ENCODE data around the gene CCKAR. TPM values are rescaled to one million over a fixed set of nuclear protein-coding genes. Genes with fewer than 3 reads are reported as not detected.

CCKAR gene
- total and polyA plus RNA-seq, 3 experiments from 2014 or later: not detected

GRCh38 chr4:26459756-26460530 is 30.3 kb downstream of the CCKAR start:
- Histone ChIP-seq H3K27ac (ENCODE audit: low read depth, low read length) (no peak overlapping the region), H3K9me3 (ENCODE audit: low read length) (no peaks in the 10 kb centered on the region), H3K4me3 (ENCODE audit: low read length) (no peak overlapping the region), H3K36me3 (ENCODE audit: insufficient read depth, low read length) (no peaks in the 10 kb centered on the region), H3K4me1 (ENCODE audit: insufficient read depth, low read length) (no peaks in the 10 kb centered on the region), H3K27me3 (ENCODE audit: insufficient read depth, low read length, poor library complexity, severe bottlenecking) (no peaks in the 10 kb centered on the region)
- peaks cover 0 to 8% of the 10 kb centered on the region in 2 donors for H3K27me3 Mint-ChIP-seq
- CTCF ChIA-PET: interaction anchor here (1.0 to 1.7 kb wide), 4 partner anchors 10 to 551 kb away, joined by 3 to 4 read pairs (median 4); no protein-coding TSS in a partner anchor
- POLR2A ChIA-PET: no interaction called here
- peaks cover 9 to 14% (median 12%) of the 10 kb centered on the region in 3 donors for H3K4me1 Mint-ChIP-seq
- H3K9me3 Mint-ChIP-seq: no peaks in the 10 kb centered on the region
- no peak for DNase-seq
- H3K27ac Mint-ChIP-seq: no peak overlapping the region
- no peak overlapping the region for H3K4me3 Mint-ChIP-seq
- H3K36me3 Mint-ChIP-seq: no peaks in the 10 kb centered on the region

GRCh38 chr4:26459054-26459755 is 31.1 kb downstream of the CCKAR start:
- Mint-ChIP-seq H3K9me3 (no peaks in the 10 kb centered on the region), H3K4me1 (peaks cover 9 to 14% (median 12%) of the 10 kb centered on the region in 3 donors), H3K27me3 (peaks cover 0 to 5% of the 10 kb centered on the region in 2 donors), H3K27ac (peak overlapping the region in 1 of 8 donors; percentile 48), H3K4me3 (peak overlapping the region in 3 of 7 donors; percentile 41 to 68 (median 45)), H3K36me3 (no peaks in the 10 kb centered on the region)
- no peak overlapping the region for H3K27ac ChIP-seq (ENCODE audit: low read depth, low read length)
- H3K4me1 ChIP-seq (ENCODE audit: insufficient read depth, low read length): no peaks in the 10 kb centered on the region
- H3K27me3 ChIP-seq (ENCODE audit: insufficient read depth, low read length, poor library complexity, severe bottlenecking): no peaks in the 10 kb centered on the region
- no peaks in the 10 kb centered on the region for H3K36me3 ChIP-seq (ENCODE audit: insufficient read depth, low read length)
- peak in 2 of 5 donors; percentile 23 to 36 for DNase-seq
- ChIA-PET CTCF (interaction anchor here (1.0 to 1.7 kb wide), 4 partner anchors 10 to 551 kb away, joined by 3 to 4 read pairs (median 3); no protein-coding TSS in a partner anchor), POLR2A (no interaction called here)
- no peaks in the 10 kb centered on the region for H3K9me3 ChIP-seq (ENCODE audit: low read length)
- H3K4me3 ChIP-seq (ENCODE audit: low read length): no peak overlapping the region

DNA sequence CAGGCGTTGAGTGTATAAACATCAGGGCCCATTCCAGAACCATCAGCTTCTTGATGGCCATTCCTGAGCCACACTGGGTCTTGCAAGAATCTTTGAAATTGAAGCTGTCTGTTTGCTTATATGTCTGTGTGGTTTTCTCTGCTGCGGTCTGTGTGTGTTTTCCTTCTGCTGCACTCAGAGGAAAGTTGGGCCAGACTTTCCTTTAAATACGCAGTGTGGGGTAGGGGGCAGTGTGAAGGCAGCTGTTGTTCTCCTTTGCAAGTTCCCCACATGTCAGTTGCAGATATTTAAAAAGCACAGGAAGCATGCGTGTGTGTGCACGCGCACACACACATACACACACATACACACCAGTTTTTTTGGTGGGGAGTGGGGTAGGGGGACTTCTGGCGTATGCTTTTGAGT is 32.1 kb downstream of the CCKAR start:
- ChIA-PET POLR2A (no interaction called here), CTCF (interaction anchor here (1.0 to 1.1 kb wide), 2 partner anchors 265 to 553 kb away, joined by 3 read pairs; no protein-coding TSS in a partner anchor)
- peak in 1 of 5 donors; percentile 4 for DNase-seq
- Mint-ChIP-seq H3K27me3 (peaks cover 0 to 5% of the 10 kb centered on the region in 2 donors), H3K27ac (peak overlapping the region in 1 of 8 donors; percentile 43), H3K9me3 (no peaks in the 10 kb centered on the region), H3K36me3 (no peaks in the 10 kb centered on the region), H3K4me1 (peaks cover 9 to 14% (median 12%) of the 10 kb centered on the region in 3 donors), H3K4me3 (peak overlapping the region in 1 of 7 donors; percentile 28)
- H3K36me3 ChIP-seq (ENCODE audit: insufficient read depth, low read length): no peaks in the 10 kb centered on the region
- H3K27ac ChIP-seq (ENCODE audit: low read depth, low read length): no peak overlapping the region
- no peak overlapping the region for H3K4me3 ChIP-seq (ENCODE audit: low read length)
- H3K9me3 ChIP-seq (ENCODE audit: low read length): no peaks in the 10 kb centered on the region
- no peaks in the 10 kb centered on the region for H3K4me1 ChIP-seq (ENCODE audit: insufficient read depth, low read length)
- no peaks in the 10 kb centered on the region for H3K27me3 ChIP-seq (ENCODE audit: insufficient read depth, low read length, poor library complexity, severe bottlenecking)

- POLR2A ChIA-PET: no interaction called here
- CTCF ChIA-PET: no interaction called here
- no peaks in the 10 kb centered on the region for H3K36me3 Mint-ChIP-seq
Measured at GRCh38 chr4:26457412-26457811, 32.9 kb downstream of the CCKAR start.

GRCh38 chr4:26455571-26455970 is 34.7 kb downstream of the CCKAR start:
- Histone ChIP-seq H3K27ac (ENCODE audit: low read depth, low read length) (no peak overlapping the region), H3K4me1 (ENCODE audit: insufficient read depth, low read length) (no peaks in the 10 kb centered on the region), H3K27me3 (ENCODE audit: insufficient read depth, low read length, poor library complexity, severe bottlenecking) (no peaks in the 10 kb centered on the region), H3K36me3 (ENCODE audit: insufficient read depth, low read length) (no peaks in the 10 kb centered on the region), H3K4me3 (ENCODE audit: low read length) (no peak overlapping the region), H3K9me3 (ENCODE audit: low read length) (no peaks in the 10 kb centered on the region)
- CTCF ChIA-PET: no interaction called here
- Mint-ChIP-seq H3K27ac (no peak overlapping the region), H3K4me1 (peaks cover 9 to 14% (median 12%) of the 10 kb centered on the region in 3 donors), H3K9me3 (no peaks in the 10 kb centered on the region), H3K4me3 (no peak overlapping the region), H3K27me3 (peaks cover under 1 to 5% of the 10 kb centered on the region in 2 donors), H3K36me3 (no peaks in the 10 kb centered on the region)
- DNase-seq: no peak
- POLR2A ChIA-PET: no interaction called here

More at GRCh38 chr4:26457412-26457811, 32.9 kb downstream of the CCKAR start:
- no peak overlapping the region for H3K27ac Mint-ChIP-seq
- H3K4me3 ChIP-seq (ENCODE audit: low read length): no peak overlapping the region
- H3K9me3 Mint-ChIP-seq: no peaks in the 10 kb centered on the region
- no peak overlapping the region for H3K27ac ChIP-seq (ENCODE audit: low read depth, low read length)
- H3K4me1 ChIP-seq (ENCODE audit: insufficient read depth, low read length): no peaks in the 10 kb centered on the region
- H3K9me3 ChIP-seq (ENCODE audit: low read length): no peaks in the 10 kb centered on the region
- no peaks in the 10 kb centered on the region for H3K36me3 ChIP-seq (ENCODE audit: insufficient read depth, low read length)
- DNase-seq: no peak
- H3K4me1 Mint-ChIP-seq: peaks cover 9 to 14% (median 12%) of the 10 kb centered on the region in 3 donors
- H3K27me3 Mint-ChIP-seq: peaks cover 0 to 5% of the 10 kb centered on the region in 2 donors
- H3K4me3 Mint-ChIP-seq: peak overlapping the region in 1 of 7 donors; percentile 6
- H3K27me3 ChIP-seq (ENCODE audit: insufficient read depth, low read length, poor library complexity, severe bottlenecking): no peaks in the 10 kb centered on the region

DNA sequence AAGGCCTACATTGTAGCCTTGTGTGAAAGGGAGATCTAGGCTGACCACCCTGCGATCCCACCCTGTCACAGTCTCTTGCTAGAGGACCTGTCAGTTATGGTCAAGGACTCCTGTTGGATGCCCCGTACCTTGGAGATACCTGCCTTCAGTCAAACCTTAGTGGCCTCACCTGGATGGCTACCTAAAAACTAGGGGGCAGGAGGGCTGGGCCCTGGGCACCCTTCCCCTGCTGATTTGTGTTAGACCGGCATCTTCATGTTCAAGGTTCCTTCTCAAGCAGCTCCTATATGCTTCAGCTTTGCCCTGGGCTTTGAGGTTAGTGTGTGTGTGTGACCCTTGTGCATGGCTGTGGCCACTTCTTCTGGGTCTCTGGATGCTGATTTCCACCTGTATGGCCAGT is 35.3 kb downstream of the CCKAR start:
- CTCF ChIA-PET: no interaction called here
- DNase-seq: no peak
- Mint-ChIP-seq H3K27ac (no peak overlapping the region), H3K27me3 (peaks cover 1 to 5% of the 10 kb centered on the region in 2 donors), H3K4me3 (no peak overlapping the region), H3K36me3 (no peaks in the 10 kb centered on the region), H3K4me1 (peaks cover 9 to 14% (median 12%) of the 10 kb centered on the region in 3 donors), H3K9me3 (no peaks in the 10 kb centered on the region)
- H3K27me3 ChIP-seq (ENCODE audit: insufficient read depth, low read length, poor library complexity, severe bottlenecking): no peaks in the 10 kb centered on the region
- no peaks in the 10 kb centered on the region for H3K36me3 ChIP-seq (ENCODE audit: insufficient read depth, low read length)
- H3K27ac ChIP-seq (ENCODE audit: low read depth, low read length): no peak overlapping the region
- no peaks in the 10 kb centered on the region for H3K9me3 ChIP-seq (ENCODE audit: low read length)
- no peak overlapping the region for H3K4me3 ChIP-seq (ENCODE audit: low read length)
- POLR2A ChIA-PET: no interaction called here
- no peaks in the 10 kb centered on the region for H3K4me1 ChIP-seq (ENCODE audit: insufficient read depth, low read length)

DNA sequence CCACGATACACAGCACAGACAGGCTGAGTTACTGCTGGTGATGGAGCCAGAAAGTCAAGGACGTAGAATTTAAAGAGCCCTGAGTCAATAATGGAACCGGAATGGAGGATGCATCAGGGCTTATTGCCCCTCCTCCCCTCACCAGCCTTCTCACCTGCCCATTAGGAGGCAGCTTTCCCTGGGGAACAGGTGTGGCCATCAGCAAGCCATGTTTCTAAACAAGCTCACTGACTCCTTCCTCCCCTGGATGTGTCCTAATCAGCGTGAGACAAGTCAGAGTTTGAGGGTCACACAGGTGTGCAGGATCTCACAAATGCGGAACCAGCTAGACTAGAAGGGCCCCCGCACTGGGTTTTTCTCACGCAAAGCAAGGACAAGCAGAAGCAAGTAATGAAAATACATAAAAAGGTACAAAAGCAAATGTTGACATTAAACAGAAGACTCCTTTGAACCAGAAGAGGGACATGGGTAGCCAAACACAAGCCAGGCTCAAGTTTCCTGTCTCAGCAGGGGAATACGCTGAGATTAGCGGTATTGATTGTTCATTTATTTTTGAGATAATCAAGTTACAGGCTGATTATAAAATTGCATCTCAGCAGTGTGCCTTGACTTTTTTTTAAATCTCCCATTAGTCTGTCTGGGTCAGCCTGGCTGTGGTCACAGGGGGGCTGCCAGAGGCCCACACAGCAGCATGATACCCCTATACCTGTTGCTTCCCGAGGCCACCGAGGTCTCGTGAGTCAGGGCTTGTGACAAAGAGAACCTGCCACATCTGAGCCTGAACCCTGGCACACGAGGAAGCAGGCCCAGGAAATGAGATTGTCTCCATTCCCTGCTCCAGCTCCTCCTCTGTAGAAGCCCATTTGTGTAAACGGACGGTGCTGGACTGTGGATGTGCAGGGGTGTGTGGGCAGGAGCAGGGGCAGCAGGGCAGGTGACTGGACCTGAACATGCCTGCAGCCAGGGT is 37.4 kb downstream of the CCKAR start:
- H3K4me1 Mint-ChIP-seq: peaks cover 0 to under 1% (median 0%) of the 10 kb centered on the region in 3 donors
- Histone ChIP-seq H3K4me1 (ENCODE audit: insufficient read depth, low read length) (no peaks in the 10 kb centered on the region), H3K4me3 (ENCODE audit: low read length) (no peak overlapping the region), H3K27me3 (ENCODE audit: insufficient read depth, low read length, poor library complexity, severe bottlenecking) (no peaks in the 10 kb centered on the region), H3K27ac (ENCODE audit: low read depth, low read length) (no peak overlapping the region), H3K36me3 (ENCODE audit: insufficient read depth, low read length) (no peaks in the 10 kb centered on the region), H3K9me3 (ENCODE audit: low read length) (no peaks in the 10 kb centered on the region)
- H3K9me3 Mint-ChIP-seq: no peaks in the 10 kb centered on the region
- ChIA-PET CTCF (interaction anchor here (0.9 kb wide), 1 partner anchor 31 kb away, joined by 3 read pairs; no protein-coding TSS in a partner anchor), POLR2A (no interaction called here)
- H3K27me3 Mint-ChIP-seq: peaks cover 2 to 5% of the 10 kb centered on the region in 2 donors
- no peaks in the 10 kb centered on the region for H3K36me3 Mint-ChIP-seq
- no peak overlapping the region for H3K4me3 Mint-ChIP-seq
- no peak overlapping the region for H3K27ac Mint-ChIP-seq
- DNase-seq: no peak

All from CD8-positive, alpha-beta memory T cell (primary cell).